GM12878 (cell line): ENCODE results near the gene TLE3. TPM values are rescaled to one million over a fixed set of nuclear protein-coding genes. Genes with fewer than 3 reads are reported as not detected.

Experiments used
- ATAC-seq: fragments of 200-7000 bp; cut with Tn5 transposase; 3 replicates; pipeline ENCODE4 v1.9.1; 2020; ENCODE audit warnings: mild to moderate bottlenecking, moderate library complexity
- BruUV-seq: library from RNA; stranded (reverse); fragments of 400-500 nt; replicated peaks from 2 replicates; lab custom pipeline; 2021; lab: Mats Ljungman, UMichigan
- CTCF ChIA-PET: fragments of 300-600 bp; sonication (Branson Sonifier 250); formaldehyde crosslinking; extraction: SDS; loops from one replicate; lab custom pipeline; 2021; ENCODE audit warnings: inconsistent platforms; lab: Yijun Ruan, JAX
- POLR2A ChIA-PET: fragments of 350-600 bp; formaldehyde crosslinking; extraction: SDS; loops from one replicate; lab custom pipeline; 2021; ENCODE audit warnings: inconsistent platforms; lab: Charles Lee
- RAD21 ChIA-PET: fragments of 300-600 bp; sonication (Branson Sonifier 250); formaldehyde crosslinking; loops from one replicate; lab custom pipeline; 2023; ENCODE audit warnings: antibody characterized with exemption; ENCODE audit not compliant: unreplicated experiment; lab: Charles Lee
- SMC1A ChIA-PET: fragments of 300-600 bp; sonication (Branson Sonifier 250); formaldehyde crosslinking; loops from one replicate; lab custom pipeline; 2023; ENCODE audit not compliant: unreplicated experiment, uncharacterized antibody; lab: Charles Lee
- DNase-seq: peaks from one replicate; pipeline ENCODE4 v3.0.0-alpha.2; 2011; ENCODE audit warnings: low read depth, low spot score
- FAIRE-seq: peaks from 3 replicates; lab custom pipeline; 2011; peaks lifted over from hg19 to GRCh38; lab: Jason Lieb, UNC
- H2AFZ ChIP-seq: 2 replicates; pipeline ENCODE4 v1.6.0; 2011; ENCODE audit warnings: low read depth, low read length, control low read depth; ENCODE audit not compliant: control insufficient read depth
- H3K27ac ChIP-seq: 2 replicates; pipeline ENCODE4 v1.5.1; 2011; ENCODE audit warnings: control low read depth; ENCODE audit not compliant: control insufficient read depth, insufficient read depth
- H3K27me3 ChIP-seq, 2 experiments: replicated peaks in 1 of 2; 2 replicates each; pipeline versions ENCODE4 v1.6.0 to v1.6.1; 2011; ENCODE audit warnings: low read length in 1 of 2; ENCODE audit not compliant: control insufficient read depth in 2 of 2, insufficient read depth in 2 of 2
- H3K36me3 ChIP-seq, 2 experiments: 2 replicates each; pipeline ENCODE4 v1.5.1; 2011; ENCODE audit warnings: low read length in 1 of 2; ENCODE audit not compliant: control insufficient read depth in 2 of 2, insufficient read depth in 2 of 2
- H3K4me1 ChIP-seq: 2 replicates; pipeline ENCODE4 v1.6.1; 2011; ENCODE audit warnings: mild to moderate bottlenecking, low read length, moderate library complexity, mixed read lengths; ENCODE audit not compliant: control insufficient read depth, insufficient read depth
- H3K4me2 ChIP-seq: 2 replicates; pipeline ENCODE4 v1.6.0; 2011; ENCODE audit warnings: control low read depth; ENCODE audit not compliant: control insufficient read depth, insufficient read depth
- H3K4me3 ChIP-seq: fragments of 200-600 bp; sonication (generic); 2 replicates; pipeline ENCODE4 v1.5.1; 2016
- H3K79me2 ChIP-seq: 2 replicates; pipeline ENCODE4 v1.6.0; 2011; ENCODE audit warnings: low read length; ENCODE audit not compliant: control insufficient read depth, insufficient read depth
- H3K9ac ChIP-seq: 2 replicates; pipeline ENCODE4 v1.8.0; 2011; ENCODE audit warnings: low read length, control low read depth, mixed read lengths; ENCODE audit not compliant: control insufficient read depth, insufficient read depth
- H3K9me3 ChIP-seq: replicated peaks from 3 replicates; pipeline ENCODE4 v1.5.1; 2011; ENCODE audit warnings: mild to moderate bottlenecking, low read length; ENCODE audit not compliant: control insufficient read depth, insufficient read depth
- H4K20me1 ChIP-seq: 2 replicates; pipeline ENCODE4 v1.6.0; 2011; ENCODE audit not compliant: control insufficient read depth, insufficient read depth
- EED ChIP-seq: sonication (generic); IDR thresholded peaks from 2 replicates; pipeline ENCODE4 v1.6.1; 2016; ENCODE audit warnings: antibody characterized with exemption, low read depth
- FOXK2 ChIP-seq: fragments of 450-650 bp; IDR thresholded peaks from 2 replicates; pipeline ENCODE4 v1.6.1; 2017; ENCODE audit warnings: mild to moderate bottlenecking, moderate library complexity
- HDAC6 ChIP-seq: fragments of 200-600 bp; sonication (generic); IDR thresholded peaks from one replicate; pipeline ENCODE4 v1.8.0; 2017; ENCODE audit warnings: antibody characterized with exemption; ENCODE audit not compliant: unreplicated experiment
- KDM1A ChIP-seq: fragments of 200-600 bp; sonication (generic); IDR thresholded peaks from 2 replicates; pipeline ENCODE4 v1.6.1; 2016; ENCODE audit warnings: borderline replicate concordance
- NFXL1 ChIP-seq: fragments of 450-650 bp; IDR thresholded peaks from 2 replicates; pipeline ENCODE4 v1.6.1; 2017; ENCODE audit warnings: antibody characterized with exemption, mild to moderate bottlenecking, borderline replicate concordance
- NR2F1 ChIP-seq: fragments of 450-650 bp; conservative IDR thresholded peaks from 2 replicates; pipeline ENCODE4 v1.6.1; 2017; ENCODE audit warnings: mild to moderate bottlenecking
- POLR2AphosphoS2 ChIP-seq: IDR thresholded peaks from 2 replicates; pipeline ENCODE4 v1.6.1; 2011; ENCODE audit warnings: low read depth, mild to moderate bottlenecking, low read length, improper control_type of control experiment, moderate library complexity
- POU2F2 ChIP-seq: IDR thresholded peaks from 3 replicates; pipeline ENCODE4 v1.6.1; 2011; ENCODE audit warnings: low read depth, mild to moderate bottlenecking, low read length, borderline replicate concordance
- RBBP5 ChIP-seq: fragments of 200-600 bp; sonication (generic); conservative IDR thresholded peaks from 2 replicates; pipeline ENCODE4 v1.6.1; 2016
- RELB ChIP-seq: fragments of 450-650 bp; IDR thresholded peaks from 2 replicates; pipeline ENCODE4 v1.6.1; 2017; ENCODE audit warnings: low read depth, mild to moderate bottlenecking, moderate library complexity
- RFX5 ChIP-seq: IDR thresholded peaks from 2 replicates; pipeline ENCODE4 v1.6.1; 2011; ENCODE audit warnings: low read depth, low read length, improper control_type of control experiment
- SMAD1 ChIP-seq: fragments of 450-650 bp; IDR thresholded peaks from 2 replicates; pipeline ENCODE4 v1.6.1; 2018; ENCODE audit warnings: mild to moderate bottlenecking, low read depth; ENCODE audit not compliant: partially characterized antibody
- SMAD5 ChIP-seq: IDR thresholded peaks from 2 replicates; pipeline ENCODE4 v1.6.1; 2016; ENCODE audit warnings: antibody characterized with exemption, low read depth
- SMARCA5 ChIP-seq: fragments of 450-650 bp; IDR thresholded peaks from 2 replicates; pipeline ENCODE4 v1.6.1; 2017; ENCODE audit warnings: mild to moderate bottlenecking
- SP1 ChIP-seq: IDR thresholded peaks from one replicate; pipeline ENCODE4 v1.6.1; 2011; ENCODE audit warnings: low read depth, low read length
- STAT1 ChIP-seq: fragments of 450-650 bp; conservative IDR thresholded peaks from 2 replicates; pipeline ENCODE4 v1.6.1; 2014; ENCODE audit warnings: antibody characterized with exemption, mild to moderate bottlenecking
- ZBED1 ChIP-seq: IDR thresholded peaks from 2 replicates; pipeline ENCODE4 v1.6.1; 2016; ENCODE audit warnings: borderline replicate concordance
- ZNF274 ChIP-seq: IDR thresholded peaks from one replicate; pipeline ENCODE4 v1.8.0; 2011; ENCODE audit not compliant: insufficient read length, insufficient read depth
- ZNF622 ChIP-seq: fragments of 450-650 bp; IDR thresholded peaks from 2 replicates; pipeline ENCODE4 v1.6.1; 2017; ENCODE audit warnings: mild to moderate bottlenecking, inconsistent platforms
- WGBS: methylation state at CpG from one replicate; pipeline ENCODE4 v1.1.6; 2016; ENCODE audit warnings: low lambda C conversion rate; ENCODE audit not compliant: insufficient replicate concordance, insufficient coverage; ENCODE audit errors: missing lambda C conversion rate; 5-methylcytosine and 5-hydroxymethylcytosine counted together
- in situ Hi-C: fragments of 300-500 bp; cut with MboI; formaldehyde crosslinking; loops from 9 replicates; pipeline ENCODE4 v1.14.3; 2018; ENCODE audit warnings: mixed read lengths
- intact Hi-C: fragments of 100-400 bp; cut with micrococcal nuclease; formaldehyde crosslinking; loops from one replicate; pipeline ENCODE4 v1.14.2; 2022; ENCODE audit not compliant: unreplicated experiment
- polyA plus RNA-seq, 11 experiments: library from polyadenylated mRNA; depleted of rRNA in 4 of 11; unstranded in 6 of 11; stranded (reverse) in 5 of 11; fragments of >200 nt; fragmentation: Nextera tagmentation in 4 of 11; fragmentation: Illumina TruSeq in 1 of 11; extraction: Ambion mirVana in 4 of 11; extraction: Trizol in 1 of 11; gene quantifications; 1 replicate in 1 of 11; 2 replicates in 10 of 11; pipeline versions ENCODE4 v1.2.1 to v1.2.3, GENCODE V29; 2011 to 2016; ENCODE audit warnings: inconsistent platforms in 2 of 11, missing spikeins in 2 of 11, low read depth in 1 of 11
- total RNA-seq, 4 experiments: library from RNA; depleted of rRNA in 3 of 4; stranded (reverse); fragments of >200 nt in 3 of 4; fragmentation: Illumina TruSeq in 1 of 4; extraction: Trizol in 1 of 4; gene quantifications; 2 replicates each; pipeline versions ENCODE4 v1.2.1 to v1.2.3, GENCODE V29; 2013 to 2021

TLE3 gene
- total and polyA plus RNA-seq, 10 of the 15 experiments (the other 5 are each of a cell fraction or from before 2014, with no cell fraction given) = 1.2 to 65.5 (median 9.7) TPM

- no TSS peak for BruUV-seq
- CTCF ChIA-PET = interaction anchor here (1.3 to 1.9 kb wide), 2 partner anchors 22 to 26 kb away, joined by 4 to 14 read pairs; no protein-coding TSS in a partner anchor
Observed at GRCh38 chr15:70013656-70014313, 83.9 kb downstream of the TLE3 start.

GRCh38 chr15:70012895-70013294, 84.8 kb downstream of the TLE3 start:
- in situ Hi-C loops = no loop called here
- ChIA-PET RAD21 (interaction anchor here (1.5 kb wide), 1 partner anchor 28 kb away, joined by 3 read pairs; no protein-coding TSS in a partner anchor), SMC1A (interaction anchor here (0.7 to 1.3 kb wide), 2 partner anchors 78 to 477 kb away, joined by 3 read pairs; no protein-coding TSS in a partner anchor), CTCF (interaction anchor here (1.0 kb wide), 1 partner anchor 10 kb away, joined by 3 read pairs; no protein-coding TSS in a partner anchor), POLR2A (no interaction called here)
- intact Hi-C loops = no loop called here
- DNase-seq (no peak), ATAC-seq (no peak), FAIRE-seq (no peak)
- no peak overlapping the region for H3K9ac ChIP-seq
- BruUV-seq = no TSS peak
- H4K20me1 ChIP-seq = no peaks in the 10 kb centered on the region
- H3K4me2 ChIP-seq = no peak overlapping the region
- H3K4me1 ChIP-seq = peaks cover 42% of the 10 kb centered on the region
- WGBS = 96% methylated on average over 4 of the region's 4 CpGs
- H2AFZ ChIP-seq = no peak overlapping the region
- no peaks in the 10 kb centered on the region for H3K79me2 ChIP-seq
- H3K27me3 ChIP-seq = no peaks in the 10 kb centered on the region
- no peaks in the 10 kb centered on the region for H3K36me3 ChIP-seq
- no peak overlapping the region for H3K4me3 ChIP-seq
- no peak overlapping the region for H3K27ac ChIP-seq
- no peaks in the 10 kb centered on the region; the same call in 2 of the 3 replicates for H3K9me3 ChIP-seq
- no peak for TF ChIP-seq POU2F2
- no peak for TF ChIP-seq RFX5
- no peak for TF ChIP-seq ZNF622
- no peak for TF ChIP-seq RELB
- TF ChIP-seq ZBED1 = no peak
- TF ChIP-seq KDM1A = no peak
- TF ChIP-seq POLR2AphosphoS2 = no peak
- no peak for TF ChIP-seq SP1

More at GRCh38 chr15:70013656-70014313, 83.9 kb downstream of the TLE3 start:
- H3K9me3 ChIP-seq = no peaks in the 10 kb centered on the region; the same call in 2 of the 3 replicates
- no peak overlapping the region for H3K27ac ChIP-seq
- TF ChIP-seq SMAD1 (no peak), EED (no peak), RBBP5 (no peak), STAT1 (no peak), HDAC6 (no peak), NR2F1 (no peak), FOXK2 (no peak), SMAD5 (no peak), SMARCA5 (no peak), NFXL1 (no peak), ZNF274 (no peak)
- no peaks in the 10 kb centered on the region for H3K79me2 ChIP-seq
- no peak overlapping the region for H3K4me2 ChIP-seq
- no peaks in the 10 kb centered on the region for H3K36me3 ChIP-seq
- no peak overlapping the region; the same call in 1 of the 2 replicates for H3K9ac ChIP-seq
- H2AFZ ChIP-seq = no peak overlapping the region
- RAD21 ChIA-PET = interaction anchor here (1.3 to 1.9 kb wide), 5 partner anchors 19 to 86 kb away, joined by 3 to 31 read pairs (median 12); partner anchors contain the start of gene TLE3
- intact Hi-C loops (loop anchor here (2.0 kb wide), 2 partner anchors 33 to 83 kb away; partner anchors contain the start of gene TLE3), in situ Hi-C loops (no loop called here)
- SMC1A ChIA-PET = interaction anchor here (0.7 to 1.8 kb wide), 7 partner anchors 9 to 84 kb away, joined by 3 to 19 read pairs (median 4); partner anchors contain the start of gene TLE3
- no peaks in the 10 kb centered on the region for H4K20me1 ChIP-seq
- ATAC-seq = no peak
- H3K4me1 ChIP-seq = peaks cover 51% of the 10 kb centered on the region
- POLR2A ChIA-PET = interaction anchor here (0.9 to 1.1 kb wide), 2 partner anchors 80 to 551 kb away, joined by 3 read pairs; no protein-coding TSS in a partner anchor
- no peak overlapping the region for H3K4me3 ChIP-seq
- H3K27me3 ChIP-seq = no peaks in the 10 kb centered on the region
- no peak for FAIRE-seq
- no peak for DNase-seq
- WGBS = 80% methylated on average over 8 of the region's 8 CpGs
